ENCODE results near the gene TEKT3.

- TF ChIP-seq CTCF (IDR thresholded peaks at IDR 0.05) (no peak), ZFX (IDR thresholded peaks at IDR 0.05; ENCODE audit: borderline replicate concordance) (no peak)
Observed at GRCh38 chr17:15321556-15322251, 19.7 kb downstream of the TEKT3 start.
